Lower leg skin (tissue), 3 donors: ENCODE data around the gene RAPH1.

ENCODE experiments used
- POLR2A ChIP-seq, 2 donors: fragments of 450-650 bp; IDR thresholded peaks; one replicate each; pipeline ENCODE4 v1.6.1; 2016 to 2017; ENCODE audit warnings: antibody characterized with exemption in 2 of 2, mild to moderate bottlenecking in 1 of 2, moderate library complexity in 1 of 2
- TF ChIP-seq, protein P1 (sequence below), 3 donors: fragments of 450-650 bp; IDR thresholded peaks; one replicate each; pipeline ENCODE4 v1.5.1; 2016; ENCODE audit warnings: antibody characterized with exemption in 3 of 3, mild to moderate bottlenecking in 3 of 3, moderate library complexity in 2 of 3

DNA sequence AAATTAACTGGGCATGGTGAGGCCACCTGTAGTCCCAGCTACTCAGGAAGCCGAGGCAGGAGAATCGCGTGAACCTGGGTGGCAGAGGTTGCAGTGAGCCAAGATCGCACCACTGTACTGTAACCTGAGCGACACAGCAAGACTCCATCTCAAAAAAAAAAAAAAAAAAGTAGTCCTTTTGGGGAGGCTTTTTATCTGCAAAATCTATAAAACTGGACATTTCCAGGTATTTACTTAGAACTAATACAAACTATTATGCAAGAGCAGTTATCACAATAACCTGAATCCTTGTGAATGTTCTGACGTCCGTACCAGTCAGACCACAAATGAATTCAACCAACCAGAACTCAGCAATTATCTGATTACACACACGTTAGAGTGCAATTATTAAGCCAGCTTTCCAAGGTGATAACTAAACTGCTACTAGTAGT, 8.8 kb upstream of the RAPH1 start:
- no peak for TF ChIP-seq POLR2A (IDR thresholded peaks at IDR 0.05)
- TF ChIP-seq, protein P1, sequence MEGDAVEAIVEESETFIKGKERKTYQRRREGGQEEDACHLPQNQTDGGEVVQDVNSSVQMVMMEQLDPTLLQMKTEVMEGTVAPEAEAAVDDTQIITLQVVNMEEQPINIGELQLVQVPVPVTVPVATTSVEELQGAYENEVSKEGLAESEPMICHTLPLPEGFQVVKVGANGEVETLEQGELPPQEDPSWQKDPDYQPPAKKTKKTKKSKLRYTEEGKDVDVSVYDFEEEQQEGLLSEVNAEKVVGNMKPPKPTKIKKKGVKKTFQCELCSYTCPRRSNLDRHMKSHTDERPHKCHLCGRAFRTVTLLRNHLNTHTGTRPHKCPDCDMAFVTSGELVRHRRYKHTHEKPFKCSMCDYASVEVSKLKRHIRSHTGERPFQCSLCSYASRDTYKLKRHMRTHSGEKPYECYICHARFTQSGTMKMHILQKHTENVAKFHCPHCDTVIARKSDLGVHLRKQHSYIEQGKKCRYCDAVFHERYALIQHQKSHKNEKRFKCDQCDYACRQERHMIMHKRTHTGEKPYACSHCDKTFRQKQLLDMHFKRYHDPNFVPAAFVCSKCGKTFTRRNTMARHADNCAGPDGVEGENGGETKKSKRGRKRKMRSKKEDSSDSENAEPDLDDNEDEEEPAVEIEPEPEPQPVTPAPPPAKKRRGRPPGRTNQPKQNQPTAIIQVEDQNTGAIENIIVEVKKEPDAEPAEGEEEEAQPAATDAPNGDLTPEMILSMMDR (IDR thresholded peaks at IDR 0.05), result no peak
